Stimulated activated CD4-positive, alpha-beta T cell treated with anti-CD3 and anti-CD28 coated beads, Interleukin-15, amount 100 ng/mL, for 24 hours (primary cell): ENCODE results near the gene NR2C1.
A peak's percentile ranks its signal among the peaks of the same experiment; 100 is the strongest.

Experiments
- DNase-seq: peaks from one replicate; pipeline ENCODE4 v3.0.0-alpha.2; 2020

NR2C1 gene

GRCh38 chr12:95083471-95083870, 10.1 kb upstream of the NR2C1 start:
- DNase-seq = no peak

GRCh38 chr12:95077341-95077740, 3.9 kb upstream of the NR2C1 start:
- DNase-seq = no peak

GRCh38 chr12:95074766-95075165, 1.3 kb upstream of the NR2C1 start:
- DNase-seq = no peak

- DNase-seq = no peak
Observed at GRCh38 chr12:95073698-95074520, 491 bp upstream of the NR2C1 start.

GRCh38 chr12:95070378-95070777, 3.0 kb downstream of the NR2C1 start:
- DNase-seq = no peak

- DNase-seq = no peak
Observed at GRCh38 chr12:95066091-95066855, 7.1 kb downstream of the NR2C1 start.

- no peak for DNase-seq
Observed at GRCh38 chr12:95060951-95061350, 12.5 kb downstream of the NR2C1 start.

- DNase-seq = no peak
Observed at GRCh38 chr12:95059984-95060383, 13.4 kb downstream of the NR2C1 start.

- no peak for DNase-seq
Observed at GRCh38 chr12:95057424-95057823, 16.0 kb downstream of the NR2C1 start.

- no peak for DNase-seq
Observed at GRCh38 chr12:95055057-95055456, 18.4 kb downstream of the NR2C1 start.

- no peak for DNase-seq
Observed at GRCh38 chr12:95054206-95054605, 19.2 kb downstream of the NR2C1 start.

- no peak for DNase-seq
Observed at GRCh38 chr12:95051241-95051640, 22.2 kb downstream of the NR2C1 start.

- DNase-seq = no peak
Observed at GRCh38 chr12:95037906-95038305, 35.5 kb downstream of the NR2C1 start.

- DNase-seq = no peak
Observed at GRCh38 chr12:95034750-95035149, 38.7 kb downstream of the NR2C1 start.

GRCh38 chr12:95022477-95022876, 50.9 kb downstream of the NR2C1 start:
- DNase-seq = no peak

GRCh38 chr12:95017482-95017881, 55.9 kb downstream of the NR2C1 start:
- DNase-seq = no peak

- DNase-seq = no peak
Observed at GRCh38 chr12:95016120-95016519, 57.3 kb downstream of the NR2C1 start.

GRCh38 chr12:95014554-95014953, 58.9 kb downstream of the NR2C1 start:
- no peak for DNase-seq

GRCh38 chr12:95006206-95006605, 67.2 kb downstream of the NR2C1 start:
- no peak for DNase-seq

GRCh38 chr12:95004610-95005009, 68.8 kb downstream of the NR2C1 start:
- no peak for DNase-seq

GRCh38 chr12:95003921-95004272, 69.5 kb downstream of the NR2C1 start:
- DNase-seq = no peak

GRCh38 chr12:95003213-95003920, 70.1 kb downstream of the NR2C1 start, which contains the start of gene NDUFA12:
Gene NDUFA12, minus strand, starts transcription at chr12:95003697. Its CDS starts 17 bp downstream, at chr12:95003680.
- peak; percentile 98 for DNase-seq

GRCh38 chr12:95002754-95003153, 70.7 kb downstream of the NR2C1 start:
- no peak for DNase-seq

GRCh38 chr12:94998326-94998725, 75.1 kb downstream of the NR2C1 start:
- DNase-seq = no peak
